H1 (cell line): ENCODE results near the gene MRTFB. TPM values are rescaled to one million over a fixed set of nuclear protein-coding genes. Genes with fewer than 3 reads are reported as not detected.

ENCODE experiments used
- CTCF ChIA-PET: fragments of 300-600 bp; sonication (Branson Sonifier 250); formaldehyde crosslinking; loops from one replicate; lab custom pipeline; 2021; ENCODE audit not compliant: partially characterized antibody; lab: Charles Lee
- POLR2A ChIA-PET: fragments of 300-600 bp; sonication (Branson Sonifier 250); formaldehyde crosslinking; loops from one replicate; lab custom pipeline; 2021; ENCODE audit warnings: inconsistent platforms; ENCODE audit not compliant: partially characterized antibody; lab: Charles Lee
- DNase-seq, 2 experiments: peaks; one replicate each; pipeline versions ENCODE4 v3.0.0 to v3.0.0-alpha.2; 2010 to 2022; ENCODE audit warnings: low spot score in 2 of 2, low read depth in 1 of 2, mixed read lengths in 1 of 2
- FAIRE-seq: peaks from 2 replicates; lab custom pipeline; 2011; peaks lifted over from hg19 to GRCh38; lab: Jason Lieb, UNC
- H2AFZ ChIP-seq: 2 replicates; pipeline ENCODE4 v1.8.1; 2012; ENCODE audit warnings: low read length, inconsistent platforms
- H2AK5ac ChIP-seq: 2 replicates; pipeline ENCODE4 v1.6.1; 2013; ENCODE audit warnings: low read depth, low read length
- H2BK120ac ChIP-seq: replicated peaks from 2 replicates; pipeline ENCODE3; 2013; ENCODE audit warnings: low read depth, low read length, inconsistent platforms
- H2BK12ac ChIP-seq: 2 replicates; pipeline ENCODE4 v1.6.1; 2013; ENCODE audit warnings: low read depth, low read length
- H2BK15ac ChIP-seq: 2 replicates; pipeline ENCODE4 v1.6.1; 2013; ENCODE audit warnings: low read length
- H2BK20ac ChIP-seq: 2 replicates; pipeline ENCODE4 v1.6.1; 2013; ENCODE audit warnings: low read length
- H2BK5ac ChIP-seq: 2 replicates; pipeline ENCODE4 v1.6.1; 2013; ENCODE audit warnings: low read depth, low read length
- H3K14ac ChIP-seq: 2 replicates; pipeline ENCODE4 v1.6.1; 2013; ENCODE audit warnings: inconsistent platforms; ENCODE audit not compliant: insufficient read length
- H3K18ac ChIP-seq: 2 replicates; pipeline ENCODE4 v1.6.1; 2013; ENCODE audit warnings: low read length; ENCODE audit errors: extremely low read depth
- H3K23ac ChIP-seq: 2 replicates; pipeline ENCODE4 v1.6.1; 2013; ENCODE audit warnings: inconsistent platforms; ENCODE audit not compliant: insufficient read length
- H3K23me2 ChIP-seq: 2 replicates; pipeline ENCODE4 v1.6.1; 2013; ENCODE audit warnings: low read depth, low read length
- H3K27ac ChIP-seq: 2 replicates; pipeline ENCODE4 v1.6.1; 2011; ENCODE audit warnings: low read depth, low read length, inconsistent platforms
- H3K27me3 ChIP-seq, 4 experiments: replicated peaks in 1 of 4; 1 replicate in 1 of 4; 2 replicates in 3 of 4; pipeline versions ENCODE4 v1.6.1 to v1.8.1; 2011 to 2013; ENCODE audit warnings: low read length in 3 of 4, mild to moderate bottlenecking in 3 of 4, inconsistent platforms in 2 of 4, mixed read lengths in 2 of 4, moderate library complexity in 1 of 4; ENCODE audit not compliant: control insufficient read depth in 3 of 4, insufficient read depth in 3 of 4; ENCODE audit errors: extremely low read depth in 1 of 4
- H3K36me3 ChIP-seq, 4 experiments: 2 replicates each; pipeline versions ENCODE4 v1.6.1 to v1.8.1; 2011 to 2013; ENCODE audit warnings: mild to moderate bottlenecking in 4 of 4, low read length in 3 of 4, moderate library complexity in 2 of 4, control low read depth in 1 of 4, inconsistent platforms in 1 of 4; ENCODE audit not compliant: insufficient read depth in 4 of 4, control insufficient read depth in 2 of 4
- H3K4ac ChIP-seq: replicated peaks from 2 replicates; pipeline ENCODE3; 2013; ENCODE audit warnings: low read length, low read depth, mixed read lengths, inconsistent platforms; ENCODE audit not compliant: insufficient read length
- H3K4me1 ChIP-seq, 4 experiments: replicated peaks in 1 of 4; 1 replicate in 1 of 4; 2 replicates in 3 of 4; pipeline versions ENCODE4 v1.6.1 to v1.8.1; 2011 to 2013; ENCODE audit warnings: low read length in 3 of 4, inconsistent platforms in 2 of 4, mixed read lengths in 1 of 4; ENCODE audit not compliant: insufficient read depth in 4 of 4, control insufficient read depth in 3 of 4
- H3K4me2 ChIP-seq, 2 experiments: 2 replicates each; pipeline versions ENCODE4 v1.6.1 to v1.8.1; 2011 to 2013; ENCODE audit warnings: low read depth in 2 of 2, low read length in 2 of 2, control low read depth in 1 of 2, inconsistent platforms in 1 of 2, mild to moderate bottlenecking in 1 of 2; ENCODE audit not compliant: insufficient read depth in 1 of 2
- H3K4me3 ChIP-seq, 4 experiments: fragments of 200-600, 300-600 bp in 1 of 4; sonication (generic), shearing (Covaris generic), sonication (Bioruptor Twin) in 1 of 4; 2 replicates each; pipeline versions ENCODE4 v1.5.1 to v1.8.1; 2011 to 2016; ENCODE audit warnings: low read length in 4 of 4, low read depth in 3 of 4, control low read depth in 2 of 4, inconsistent platforms in 2 of 4, mild to moderate bottlenecking in 2 of 4, mixed read lengths in 1 of 4, moderate library complexity in 1 of 4; ENCODE audit not compliant: insufficient read depth in 2 of 4; ENCODE audit errors: extremely low read depth in 1 of 4
- H3K56ac ChIP-seq: replicated peaks from 2 replicates; pipeline ENCODE3; 2013; ENCODE audit warnings: low read depth, mild to moderate bottlenecking, mixed read lengths, low read length, inconsistent platforms; ENCODE audit not compliant: insufficient read length
- H3K79me1 ChIP-seq: 2 replicates; pipeline ENCODE4 v1.6.1; 2013; ENCODE audit warnings: low read depth, low read length, control low read depth
- H3K79me2 ChIP-seq, 2 experiments: 2 replicates each; pipeline versions ENCODE4 v1.6.1 to v1.8.1; 2012 to 2013; ENCODE audit warnings: low read length in 2 of 2, mild to moderate bottlenecking in 2 of 2, inconsistent platforms in 1 of 2; ENCODE audit not compliant: insufficient read depth in 2 of 2, control insufficient read depth in 1 of 2
- H3K9ac ChIP-seq, 4 experiments: replicated peaks in 1 of 4; 1 replicate in 1 of 4; 2 replicates in 3 of 4; pipeline versions ENCODE4 v1.6.1 to v1.8.1; 2011 to 2013; ENCODE audit warnings: low read depth in 3 of 4, low read length in 3 of 4, control low read depth in 2 of 4, mild to moderate bottlenecking in 2 of 4, moderate library complexity in 2 of 4, inconsistent platforms in 1 of 4; ENCODE audit errors: extremely low read depth in 1 of 4
- H3K9me3 ChIP-seq, 2 experiments: 2 replicates each; pipeline versions ENCODE4 v1.6.1 to v1.8.1; 2012 to 2013; ENCODE audit warnings: mild to moderate bottlenecking in 2 of 2, moderate library complexity in 2 of 2, control low read depth in 1 of 2, inconsistent platforms in 1 of 2, low read depth in 1 of 2, low read length in 1 of 2, mixed read lengths in 1 of 2; ENCODE audit not compliant: insufficient read depth in 2 of 2
- H4K20me1 ChIP-seq, 2 experiments: replicated peaks in 1 of 2; 2 replicates each; pipeline versions ENCODE3 to v1.8.1; 2011 to 2013; ENCODE audit warnings: inconsistent platforms in 2 of 2, low read length in 2 of 2, mild to moderate bottlenecking in 1 of 2; ENCODE audit not compliant: insufficient read depth in 2 of 2, control insufficient read depth in 1 of 2
- H4K5ac ChIP-seq: 2 replicates; pipeline ENCODE4 v1.6.1; 2013; ENCODE audit warnings: low read length, low read depth, mixed read lengths, inconsistent platforms; ENCODE audit not compliant: insufficient read length
- H4K8ac ChIP-seq: 2 replicates; pipeline ENCODE4 v1.8.0; 2013; ENCODE audit warnings: mild to moderate bottlenecking, moderate library complexity, low read length, inconsistent platforms; ENCODE audit not compliant: insufficient read depth; ENCODE audit errors: extremely low read depth
- H4K91ac ChIP-seq: replicated peaks from 2 replicates; pipeline ENCODE3; 2013; ENCODE audit warnings: low read length, mixed read lengths, inconsistent platforms; ENCODE audit not compliant: insufficient read length
- CBX5 ChIP-seq: fragments of 300-800, 300-1000 bp; sonication (generic); IDR thresholded peaks from 2 replicates; pipeline ENCODE4 v1.7.1; 2016; ENCODE audit warnings: antibody characterized with exemption, low read length, low read depth
- CHD2 ChIP-seq: IDR thresholded peaks from 2 replicates; pipeline ENCODE4 v1.6.1; 2012; ENCODE audit warnings: low read length, improper control_type of control experiment
- CREB1 ChIP-seq: IDR thresholded peaks from 2 replicates; pipeline ENCODE4 v1.6.1; 2012; ENCODE audit warnings: inconsistent platforms
- GTF2F1 ChIP-seq: IDR thresholded peaks from 2 replicates; pipeline ENCODE4 v1.6.1; 2012; ENCODE audit warnings: low read depth, low read length, improper control_type of control experiment, borderline replicate concordance
- KDM1A ChIP-seq: fragments of 200-600, 300-600 bp; sonication (generic); IDR thresholded peaks from 2 replicates; pipeline ENCODE4 v1.7.1; 2016; ENCODE audit warnings: mild to moderate bottlenecking, low read length, borderline replicate concordance
- MAX ChIP-seq: IDR thresholded peaks from 2 replicates; pipeline ENCODE4 v1.6.1; 2012; ENCODE audit warnings: inconsistent platforms
- PHF8 ChIP-seq: fragments of 200-600 bp; sonication (generic); conservative IDR thresholded peaks from 2 replicates; pipeline ENCODE4 v1.7.1; 2012; ENCODE audit warnings: low read depth, mild to moderate bottlenecking, inconsistent platforms, low read length, moderate library complexity
- POU5F1 ChIP-seq: IDR thresholded peaks from 2 replicates; pipeline ENCODE4 v1.6.1; 2011; ENCODE audit warnings: low read depth, mild to moderate bottlenecking, low read length, moderate library complexity
- RNF2 ChIP-seq: fragments of 200-900, 300-1000 bp; sonication (generic); IDR thresholded peaks from 2 replicates; pipeline ENCODE4 v1.7.1; 2016; ENCODE audit warnings: borderline replicate concordance, low read depth, mild to moderate bottlenecking, antibody characterized with exemption, low read length; ENCODE audit not compliant: poor library complexity, severe bottlenecking; ENCODE audit errors: missing control alignments
- SIN3A ChIP-seq, 2 experiments: IDR thresholded peaks in 1 of 2; conservative IDR thresholded peaks in 1 of 2; 2 replicates each; pipeline ENCODE4 v1.6.1; 2011 to 2012; ENCODE audit warnings: low read length in 2 of 2, improper control_type of control experiment in 1 of 2, low read depth in 1 of 2, mild to moderate bottlenecking in 1 of 2
- TAF7 ChIP-seq: optimal IDR thresholded peaks from 2 replicates; pipeline ENCODE3; 2011; ENCODE audit warnings: low read depth, mild to moderate bottlenecking, inconsistent platforms, low read length, moderate library complexity, borderline replicate concordance
- TBP ChIP-seq: IDR thresholded peaks from 2 replicates; pipeline ENCODE4 v1.6.1; 2011; ENCODE audit warnings: low read depth, low read length, improper control_type of control experiment
- TCF12 ChIP-seq: IDR thresholded peaks from 2 replicates; pipeline ENCODE4 v1.6.1; 2011; ENCODE audit warnings: low read depth, mild to moderate bottlenecking, low read length
- ZNF274 ChIP-seq: IDR thresholded peaks from 2 replicates; pipeline ENCODE4 v1.7.0; 2012; ENCODE audit warnings: low read length, borderline replicate concordance; ENCODE audit errors: extremely low read depth
- WGBS, 2 experiments: shearing (Covaris generic) in 1 of 2; methylation state at CpG; one replicate each; pipeline versions ENCODE4 v1.1.6 to v1.1.7; 2013 to 2015; ENCODE audit warnings: low lambda C conversion rate in 2 of 2, mixed read lengths in 2 of 2, inconsistent platforms in 1 of 2, low coverage in 1 of 2, missing lambda C conversion rate in 1 of 2; ENCODE audit not compliant: insufficient replicate concordance in 2 of 2, insufficient coverage in 1 of 2, insufficient read length in 1 of 2; ENCODE audit errors: extremely low coverage in 1 of 2, missing lambda C conversion rate in 1 of 2; 5-methylcytosine and 5-hydroxymethylcytosine counted together
- polyA plus RNA-seq, 7 experiments: library from polyadenylated mRNA; depleted of rRNA in 3 of 7; stranded (reverse) in 5 of 7; unstranded in 2 of 7; fragments of >200 nt in 5 of 7; fragments of 200-250 nt in 2 of 7; gene quantifications; 1 replicate in 5 of 7; 2 replicates in 1 of 7; 4 replicates in 1 of 7; pipeline versions ENCODE4 v1.2.1 to v1.2.3, GENCODE V29; 2011 to 2013; ENCODE audit warnings: missing spikeins in 2 of 7, mixed read lengths in 2 of 7
- total RNA-seq: library from RNA; stranded (reverse); fragmentation: NEBNext Ultra II Directional; extraction: Animal tissue kit (Norgen Biotek cat#: 25700); gene quantifications from 2 replicates; pipeline ENCODE4 v1.2.1, GENCODE V29; 2021

Gene MRTFB
- total and polyA plus RNA-seq, 2 of the 8 experiments (the other 6 are each of a cell fraction or from before 2014, with no cell fraction given): 13.5 to 34.9 TPM

GRCh38 chr16:14120335-14120734, 49.2 kb downstream of the MRTFB start:
- Histone ChIP-seq H3K79me2 (peaks cover 0 to 57% of the 10 kb centered on the region in 2 experiments; a peak in 2 of 4 replicates), H3K9me3 (no peaks in the 10 kb centered on the region), H3K14ac (no peak overlapping the region), H4K8ac (no peak overlapping the region), H3K27ac (no peak overlapping the region), H4K5ac (no peak overlapping the region), H3K18ac (no peak overlapping the region), H3K23me2 (no peaks in the 10 kb centered on the region), H3K4ac (no peak overlapping the region), H2BK15ac (no peak overlapping the region), H3K9ac (no peak overlapping the region), H3K4me2 (no peak overlapping the region), H2AFZ (no peak overlapping the region), H3K23ac (no peak overlapping the region), H2BK12ac (no peak overlapping the region), H3K36me3 (no peaks in the 10 kb centered on the region), H2AK5ac (no peak overlapping the region), H3K27me3 (no peaks in the 10 kb centered on the region), H2BK120ac (no peak overlapping the region), H3K56ac (no peak overlapping the region), H3K4me1 (peaks cover 2 to 5% (median 3%) of the 10 kb centered on the region in 4 experiments; a peak in 6 of 7 replicates), H3K4me3 (no peak overlapping the region), H2BK20ac (no peak overlapping the region), H4K91ac (no peak overlapping the region), H4K20me1 (peaks cover 4 to 12% of the 10 kb centered on the region in 2 experiments), H2BK5ac (no peak overlapping the region), H3K79me1 (peaks cover 3% of the 10 kb centered on the region)
- ChIA-PET POLR2A (interaction anchor here (1.4 kb wide), 1 partner anchor 11 kb away, joined by 5 read pairs; no protein-coding TSS in a partner anchor), CTCF (interaction anchor here (1.0 kb wide), 1 partner anchor 8 kb away, joined by 3 read pairs; no protein-coding TSS in a partner anchor)
- 89% methylated on average over 4 of the region's 4 CpGs; no CpG with 5 or more reads in 1 of the 2 experiments for WGBS, 2 experiments
- FAIRE-seq (no peak), DNase-seq (no peak)
- TF ChIP-seq ZNF274 (no peak), PHF8 (no peak), SIN3A (conservative IDR thresholded peaks at IDR 0.05 in 1 of 2, IDR thresholded peaks at IDR 0.05 in 1 of 2; ENCODE audit: low read depth in 1 of 2, low read length in 2 of 2) (no peak), KDM1A (no peak), MAX (no peak), TCF12 (no peak), GTF2F1 (no peak), TBP (no peak), TAF7 (no peak), CBX5 (no peak), POU5F1 (no peak), CHD2 (no peak), CREB1 (no peak), RNF2 (no peak)
